ENCODE measurements around the gene MYL11. TPM values are rescaled to one million over a fixed set of nuclear protein-coding genes. Genes with fewer than 3 reads are reported as not detected.

Gene MYL11
- total RNA-seq, 4 donors from 2014 or later, result not detected

DNA sequence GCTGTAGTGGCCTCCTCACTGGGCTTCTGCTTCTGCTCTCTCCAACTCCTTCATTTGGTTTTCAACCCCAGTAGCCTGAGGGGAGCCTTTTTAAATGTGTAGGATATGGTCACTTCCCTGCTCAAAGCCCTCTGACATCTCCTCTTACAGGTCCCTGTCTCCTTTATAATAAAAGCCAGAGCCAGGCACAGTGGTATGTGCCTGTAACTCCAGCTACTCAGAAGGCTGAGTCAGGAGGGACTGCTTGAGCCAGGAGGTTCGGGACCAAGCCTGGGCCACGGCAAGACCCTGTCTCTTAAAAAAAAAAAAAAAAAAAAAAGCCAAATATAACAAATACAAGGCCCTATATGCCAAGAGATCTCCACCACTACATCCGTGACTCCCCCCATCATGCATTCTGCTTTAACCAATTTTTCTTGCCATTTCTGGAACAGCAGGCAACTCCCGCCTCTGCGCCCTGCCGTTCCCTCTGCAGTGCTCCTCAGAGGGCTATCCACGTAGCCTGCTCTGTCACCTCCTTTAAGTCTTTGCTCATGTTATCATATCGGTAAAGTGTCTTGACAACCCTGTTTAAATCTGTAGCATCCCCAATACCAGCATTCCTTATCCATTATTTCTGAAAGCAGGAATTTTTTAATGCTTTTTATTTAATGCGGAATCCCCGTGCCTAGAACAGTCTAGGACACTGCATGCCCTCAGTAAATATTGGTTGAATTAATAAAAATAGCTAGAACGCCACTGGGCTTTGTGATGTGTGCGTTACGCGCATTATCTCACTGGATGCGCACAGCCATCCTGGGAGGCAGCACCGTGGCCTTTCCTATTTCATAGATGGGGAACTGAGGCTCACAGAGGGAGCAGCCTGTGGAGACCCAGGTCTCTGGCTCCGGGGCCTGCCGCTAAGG, 42.3 kb downstream of the MYL11 start:
- no peaks in the 10 kb centered on the region for H3K9me3 ChIP-seq
- TF ChIP-seq, protein P1, sequence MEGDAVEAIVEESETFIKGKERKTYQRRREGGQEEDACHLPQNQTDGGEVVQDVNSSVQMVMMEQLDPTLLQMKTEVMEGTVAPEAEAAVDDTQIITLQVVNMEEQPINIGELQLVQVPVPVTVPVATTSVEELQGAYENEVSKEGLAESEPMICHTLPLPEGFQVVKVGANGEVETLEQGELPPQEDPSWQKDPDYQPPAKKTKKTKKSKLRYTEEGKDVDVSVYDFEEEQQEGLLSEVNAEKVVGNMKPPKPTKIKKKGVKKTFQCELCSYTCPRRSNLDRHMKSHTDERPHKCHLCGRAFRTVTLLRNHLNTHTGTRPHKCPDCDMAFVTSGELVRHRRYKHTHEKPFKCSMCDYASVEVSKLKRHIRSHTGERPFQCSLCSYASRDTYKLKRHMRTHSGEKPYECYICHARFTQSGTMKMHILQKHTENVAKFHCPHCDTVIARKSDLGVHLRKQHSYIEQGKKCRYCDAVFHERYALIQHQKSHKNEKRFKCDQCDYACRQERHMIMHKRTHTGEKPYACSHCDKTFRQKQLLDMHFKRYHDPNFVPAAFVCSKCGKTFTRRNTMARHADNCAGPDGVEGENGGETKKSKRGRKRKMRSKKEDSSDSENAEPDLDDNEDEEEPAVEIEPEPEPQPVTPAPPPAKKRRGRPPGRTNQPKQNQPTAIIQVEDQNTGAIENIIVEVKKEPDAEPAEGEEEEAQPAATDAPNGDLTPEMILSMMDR (IDR thresholded peaks at IDR 0.05), result no peak
- no peak for TF ChIP-seq POLR2A (IDR thresholded peaks at IDR 0.05)
- peaks cover 0 to 11% (median 1%) of the 10 kb centered on the region in 4 donors for H3K4me1 ChIP-seq
- no peaks in the 10 kb centered on the region for H3K27me3 ChIP-seq
- peak overlapping the region; percentile 83 to 91 (median 84) for H3K27ac ChIP-seq
- peak overlapping the region; percentile 46 to 78 (median 72) for H3K4me3 ChIP-seq
- H3K36me3 ChIP-seq, result peaks cover 0 to 4% (median 0%) of the 10 kb centered on the region in 3 donors
- no peak for DNase-seq

DNA sequence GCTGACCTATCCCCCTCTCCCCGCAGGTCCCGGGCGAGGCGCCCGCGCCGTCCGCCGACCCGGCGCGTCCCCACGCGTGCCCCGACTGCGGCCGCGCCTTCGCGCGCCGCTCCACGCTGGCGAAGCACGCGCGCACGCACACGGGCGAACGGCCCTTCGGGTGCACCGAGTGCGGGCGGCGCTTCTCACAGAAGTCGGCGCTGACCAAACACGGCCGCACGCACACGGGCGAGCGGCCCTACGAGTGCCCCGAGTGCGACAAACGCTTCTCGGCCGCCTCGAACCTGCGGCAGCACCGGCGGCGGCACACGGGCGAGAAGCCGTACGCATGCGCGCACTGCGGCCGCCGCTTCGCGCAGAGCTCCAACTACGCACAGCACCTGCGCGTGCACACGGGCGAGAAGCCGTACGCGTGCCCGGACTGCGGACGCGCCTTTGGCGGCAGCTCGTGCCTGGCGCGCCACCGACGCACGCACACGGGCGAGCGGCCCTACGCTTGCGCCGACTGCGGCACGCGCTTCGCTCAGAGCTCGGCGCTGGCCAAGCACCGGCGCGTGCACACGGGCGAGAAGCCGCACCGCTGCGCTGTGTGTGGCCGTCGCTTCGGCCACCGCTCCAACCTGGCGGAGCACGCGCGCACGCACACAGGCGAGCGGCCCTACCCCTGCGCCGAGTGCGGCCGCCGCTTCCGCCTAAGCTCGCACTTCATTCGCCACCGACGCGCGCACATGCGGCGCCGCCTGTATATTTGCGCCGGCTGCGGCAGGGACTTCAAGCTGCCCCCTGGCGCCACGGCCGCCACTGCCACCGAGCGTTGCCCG, 43.1 kb downstream of the MYL11 start:
- H3K27ac ChIP-seq, result peak overlapping the region; percentile 83 to 91 (median 84)
- no peaks in the 10 kb centered on the region for H3K9me3 ChIP-seq
- H3K27me3 ChIP-seq, result no peaks in the 10 kb centered on the region
- H3K36me3 ChIP-seq, result peaks cover 0 to 12% (median 0%) of the 10 kb centered on the region in 3 donors
- DNase-seq, result peak; percentile 75 to 94 (median 93)
- peak overlapping the region; percentile 46 to 78 (median 72) for H3K4me3 ChIP-seq
- peaks cover 0 to 11% (median 1%) of the 10 kb centered on the region in 4 donors for H3K4me1 ChIP-seq
- peak; percentile 48 to 60 for TF ChIP-seq POLR2A (IDR thresholded peaks at IDR 0.05)
- TF ChIP-seq, protein P1 (IDR thresholded peaks at IDR 0.05), result peak in 4 of 6 experiments; percentile 15 to 40 (median 39)

DNA sequence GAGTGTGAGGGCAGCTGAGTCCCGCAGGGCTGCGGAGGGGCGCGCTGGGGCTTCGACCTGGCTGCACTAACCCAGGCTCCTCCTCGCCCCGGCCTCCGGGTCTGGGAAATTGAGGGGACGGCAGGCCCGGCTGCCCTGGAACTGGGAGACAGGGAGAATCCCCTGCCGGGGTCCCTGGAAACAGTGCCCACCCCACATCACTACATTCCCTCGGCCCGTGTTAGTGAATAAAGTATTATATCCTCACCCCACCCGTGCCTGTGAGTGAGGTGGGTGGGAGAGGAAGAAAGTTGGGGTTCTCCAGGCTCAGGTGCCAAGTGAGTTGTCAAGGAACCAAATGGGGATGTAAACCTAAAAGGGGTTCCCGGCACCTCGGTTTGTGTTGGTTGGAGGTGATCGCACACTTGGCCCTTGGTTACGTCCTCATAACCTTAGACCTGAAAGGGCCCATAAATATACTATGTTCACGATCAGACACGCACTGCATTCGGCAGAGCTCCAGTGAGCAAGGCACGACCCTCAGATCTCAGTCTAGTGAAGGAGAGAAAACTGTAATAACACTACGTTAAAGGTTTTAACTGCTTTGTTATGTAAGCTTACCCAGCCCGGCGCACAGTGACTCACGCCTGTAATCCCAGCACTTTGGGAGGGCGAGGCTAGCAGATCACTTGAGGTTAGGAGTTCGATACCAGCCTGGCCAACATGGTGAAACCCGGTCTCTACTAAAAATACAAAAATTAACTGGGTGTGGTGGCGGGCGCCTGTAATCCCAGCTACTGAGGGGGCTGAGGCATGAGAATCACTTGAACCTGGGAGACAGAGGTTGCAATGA, 44.0 kb downstream of the MYL11 start:
- Histone ChIP-seq H3K4me3 (peak overlapping the region; percentile 46 to 78 (median 72)), H3K9me3 (no peaks in the 10 kb centered on the region), H3K4me1 (peaks cover 0 to 11% (median 1%) of the 10 kb centered on the region in 4 donors), H3K27me3 (no peaks in the 10 kb centered on the region), H3K36me3 (peaks cover 0 to 21% (median 0%) of the 10 kb centered on the region in 3 donors), H3K27ac (peak overlapping the region; percentile 83 to 91 (median 84))
- DNase-seq, result no peak
- TF ChIP-seq POLR2A (IDR thresholded peaks at IDR 0.05), result no peak
- TF ChIP-seq, protein P1 (IDR thresholded peaks at IDR 0.05), result no peak

DNA sequence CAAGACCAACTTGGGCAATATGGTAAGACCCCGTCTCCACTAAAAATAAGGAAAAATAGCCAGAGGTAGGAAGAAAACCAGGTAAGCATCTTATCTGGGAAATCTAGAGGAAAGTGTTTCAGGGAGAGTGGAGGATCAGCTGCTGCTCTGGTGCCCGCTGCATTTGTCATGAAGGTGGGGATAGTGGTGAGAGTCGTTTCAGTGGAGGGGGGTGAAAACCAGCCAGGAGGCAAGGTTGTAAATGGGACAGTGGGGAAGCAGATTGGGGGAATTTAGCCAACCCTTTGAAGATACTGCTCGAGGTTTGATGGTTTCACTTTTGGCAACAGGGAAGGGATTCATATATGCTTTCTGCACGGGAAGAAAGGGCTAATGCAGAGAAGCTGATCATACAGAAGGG, 46.4 kb downstream of the MYL11 start:
- DNase-seq, result no peak
- H3K4me1 ChIP-seq, result peaks cover 0 to 11% (median 1%) of the 10 kb centered on the region in 4 donors
- H3K36me3 ChIP-seq, result peaks cover 0 to 42% (median 0%) of the 10 kb centered on the region in 3 donors
- H3K27ac ChIP-seq, result no peak overlapping the region
- no peaks in the 10 kb centered on the region for H3K27me3 ChIP-seq
- TF ChIP-seq, protein P1 (IDR thresholded peaks at IDR 0.05), result no peak
- no peak for TF ChIP-seq POLR2A (IDR thresholded peaks at IDR 0.05)
- H3K9me3 ChIP-seq, result no peaks in the 10 kb centered on the region
- H3K4me3 ChIP-seq, result no peak overlapping the region

Small RNA genes lying within 50 kb of the gene (small RNA-seq; reads per million reads assigned to genes)
- 0 to 1.7 reads per million in 2 donors for gene RF00406

Other genes with a start within 250 kb of the MYL11 start
- 100 to 1,000 TPM in 1 of 4 donors, 10 to 100 TPM in 3; 21.2 to 205 (median 32.1) TPM for gene CORO1A, start 191.2 kb upstream of the MYL11 start, total RNA-seq
- gene BOLA2B, start 181.1 kb upstream of the MYL11 start, total RNA-seq, result 100 to 1,000 TPM; 227 to 487 (median 370) TPM
- gene SLX1A, start 180.9 kb upstream of the MYL11 start, total RNA-seq, result 100 to 1,000 TPM in 3 of 4 donors, 10 to 100 TPM in 1; 56.1 to 283 (median 260) TPM
- 100 to 1,000 TPM in 3 of 4 donors, 10 to 100 TPM in 1; 97.4 to 195 (median 133) TPM for gene SULT1A3, start 175.5 kb upstream of the MYL11 start, total RNA-seq
- 1 to 10 TPM in 3 of 4 donors, not detected in 1; 5.9 to 9.9 (median 8.3) TPM for gene NPIPB13, start 126.3 kb upstream of the MYL11 start, total RNA-seq
- gene CD2BP2, start 19.5 kb upstream of the MYL11 start, total RNA-seq, result 10 to 100 TPM; 32.2 to 39.9 (median 35.3) TPM
- 10 to 100 TPM; 37.1 to 58.2 (median 48.9) TPM for gene TBC1D10B, start 4.3 kb upstream of the MYL11 start, total RNA-seq
- 10 to 100 TPM in 2 of 4 donors, 1 to 10 TPM in 2; 7.2 to 65.2 (median 9.8) TPM for gene SEPTIN1, start 7.8 kb downstream of the MYL11 start, total RNA-seq
- 1 to 10 TPM; 4.2 to 9.7 (median 7.1) TPM for gene ZNF48, start 20.6 kb downstream of the MYL11 start, total RNA-seq
- 10 to 100 TPM in 2 of 4 donors, 1 to 10 TPM in 2; 5.4 to 15.7 (median 8.5) TPM for gene ZNF771, start 32.8 kb downstream of the MYL11 start, total RNA-seq
- 10 to 100 TPM; 20.7 to 33.3 (median 27.6) TPM for gene DCTPP1, start 55.2 kb downstream of the MYL11 start, total RNA-seq
- gene SEPHS2, start 71.1 kb downstream of the MYL11 start, total RNA-seq, result 100 to 1,000 TPM in 2 of 4 donors, 10 to 100 TPM in 2; 47.9 to 130 (median 106) TPM
- gene ITGAL, start 97.9 kb downstream of the MYL11 start, total RNA-seq, result 10 to 100 TPM in 3 of 4 donors, 1 to 10 TPM in 1; 4.3 to 52.0 (median 13.0) TPM
- 10 to 100 TPM; 19.8 to 64.8 (median 54.1) TPM for gene ZNF768, start 151.8 kb downstream of the MYL11 start, total RNA-seq
- gene ZNF747, start 160.1 kb downstream of the MYL11 start, total RNA-seq, result 10 to 100 TPM; 12.4 to 22.8 (median 19.1) TPM
- 10 to 100 TPM in 3 of 4 donors, 1 to 10 TPM in 1; 5.8 to 22.5 (median 19.8) TPM for gene ZNF764, start 183.6 kb downstream of the MYL11 start, total RNA-seq
- 10 to 100 TPM; 38.6 to 53.3 (median 41.1) TPM for gene ZNF688, start 196.9 kb downstream of the MYL11 start, total RNA-seq
- 10 to 100 TPM; 13.7 to 55.0 (median 29.3) TPM for gene ZNF785, start 210.9 kb downstream of the MYL11 start, total RNA-seq
- 10 to 100 TPM in 2 of 4 donors, 1 to 10 TPM in 2; 7.5 to 12.5 (median 9.9) TPM for gene ZNF689, start 235.6 kb downstream of the MYL11 start, total RNA-seq

All from Peyer's patch (tissue), 4 donors.